ENCODE measurements around the gene LUZP2.
"Not testable (repeated sequence)": the region's sequence is repeated elsewhere in the genome, so short reads cannot be mapped to it uniquely, and the experiment has no call there.

Gene LUZP2

DNA sequence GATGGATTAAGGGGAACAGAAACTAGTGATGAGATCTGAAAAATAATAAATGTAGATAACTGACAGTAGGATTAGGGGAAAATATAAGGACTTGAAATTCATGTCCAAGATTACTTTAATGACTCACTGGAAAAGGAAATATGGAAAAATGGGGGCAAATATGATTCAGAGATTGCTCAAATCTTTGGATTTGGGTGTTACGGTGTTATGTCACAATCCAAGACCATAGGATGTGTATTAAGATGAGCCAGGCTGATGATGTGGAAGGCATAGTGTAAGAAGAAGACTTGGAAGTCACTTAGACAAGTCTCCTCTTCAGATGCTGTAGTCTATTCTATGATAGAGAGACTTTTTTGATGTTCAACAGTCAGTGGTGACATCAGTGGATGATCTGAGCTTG, 323.7 kb downstream of the LUZP2 start:
- no peak for DNase-seq (ENCODE audit: low read depth in 2 of 2)

DNA sequence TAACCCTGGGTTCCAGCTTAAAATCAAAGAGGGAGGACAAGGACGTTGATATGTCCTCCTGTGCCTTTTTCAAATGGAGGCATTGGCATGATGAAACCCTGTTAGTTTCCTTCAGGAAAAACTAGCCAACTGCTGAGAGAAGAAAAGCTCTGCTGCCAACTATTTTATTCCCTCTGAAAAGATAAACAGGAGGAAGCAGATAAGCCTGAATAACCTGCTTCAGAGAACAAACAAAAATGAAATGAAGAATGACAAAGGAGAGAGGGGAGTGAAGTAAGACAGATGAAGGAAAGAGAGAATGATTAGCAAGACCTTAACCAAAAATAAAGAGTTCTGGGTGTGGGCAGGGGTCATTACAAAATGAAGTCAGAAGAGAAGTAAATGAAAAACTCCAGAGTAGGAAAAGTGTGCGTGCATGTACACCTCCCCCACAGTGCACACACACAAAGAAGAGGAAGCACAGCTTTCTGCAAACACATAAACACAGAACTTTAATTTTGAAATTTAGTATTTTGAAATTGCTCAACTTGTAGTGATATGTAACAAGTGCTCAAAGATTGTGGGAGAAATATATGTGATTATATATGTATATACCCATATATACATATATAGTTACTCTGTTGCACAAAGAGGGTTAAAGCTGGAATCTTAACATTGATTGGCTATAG, 332.2 kb downstream of the LUZP2 start:
- no peak for DNase-seq (ENCODE audit: low read depth in 2 of 2)

DNA sequence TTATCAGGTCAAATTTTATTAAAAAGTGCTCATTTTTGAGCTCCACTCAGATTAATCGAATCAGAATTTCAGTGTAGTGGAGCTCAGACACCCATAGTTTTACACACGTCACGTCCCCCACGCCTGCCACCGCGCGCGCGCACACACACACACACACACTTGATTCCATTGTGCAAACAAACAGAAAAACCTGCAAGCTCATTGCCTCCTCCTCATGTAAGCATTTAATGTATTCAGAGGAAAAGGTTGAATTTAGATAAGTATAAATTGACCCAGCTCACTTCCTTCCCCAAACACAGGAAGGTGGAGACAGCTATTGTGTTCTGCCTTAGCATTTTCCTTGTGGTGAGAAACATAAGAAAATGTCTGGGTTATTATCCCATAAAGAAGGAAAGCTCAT, 336.7 kb downstream of the LUZP2 start:
- no peak for DNase-seq (ENCODE audit: low read depth in 2 of 2)

DNA sequence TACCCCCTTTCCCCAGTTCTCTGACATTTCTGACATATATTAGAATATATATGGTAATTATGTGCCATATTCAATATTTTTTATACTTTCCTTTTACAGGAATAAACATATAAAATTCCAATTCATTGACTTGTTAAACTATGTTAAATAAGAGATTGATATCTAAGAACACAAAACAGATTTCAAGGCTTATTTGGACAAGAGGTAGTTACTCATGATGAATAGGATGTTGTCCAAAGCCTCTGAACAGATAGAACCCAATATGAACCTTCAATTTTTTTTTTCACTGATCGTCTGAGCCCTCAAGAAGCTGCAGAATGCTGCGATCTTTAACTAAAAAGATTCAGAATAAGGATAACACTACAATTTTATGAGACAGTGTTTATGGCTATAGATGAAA, 340.3 kb downstream of the LUZP2 start:
- DNase-seq (ENCODE audit: low read depth in 2 of 2) = no peak

DNA sequence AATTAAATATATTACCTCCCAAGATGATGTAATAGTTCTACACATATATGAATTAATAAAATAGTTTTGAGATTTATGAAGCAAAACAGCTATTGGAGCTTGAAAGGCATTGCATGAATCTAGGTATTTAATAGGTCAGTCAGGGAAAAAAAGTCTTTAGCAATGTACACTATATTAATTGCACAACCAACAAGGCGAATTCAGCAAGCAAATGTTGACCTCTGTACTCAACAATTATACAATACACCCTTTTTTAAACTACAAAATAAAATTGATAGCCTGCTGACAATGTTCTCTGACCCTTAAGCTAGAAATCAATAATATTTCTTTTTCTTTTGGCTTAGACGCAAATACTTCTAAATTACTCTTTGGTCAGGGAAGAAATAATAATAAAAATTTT, 345.5 kb downstream of the LUZP2 start:
- no peak for DNase-seq (ENCODE audit: low read depth in 2 of 2)

DNA sequence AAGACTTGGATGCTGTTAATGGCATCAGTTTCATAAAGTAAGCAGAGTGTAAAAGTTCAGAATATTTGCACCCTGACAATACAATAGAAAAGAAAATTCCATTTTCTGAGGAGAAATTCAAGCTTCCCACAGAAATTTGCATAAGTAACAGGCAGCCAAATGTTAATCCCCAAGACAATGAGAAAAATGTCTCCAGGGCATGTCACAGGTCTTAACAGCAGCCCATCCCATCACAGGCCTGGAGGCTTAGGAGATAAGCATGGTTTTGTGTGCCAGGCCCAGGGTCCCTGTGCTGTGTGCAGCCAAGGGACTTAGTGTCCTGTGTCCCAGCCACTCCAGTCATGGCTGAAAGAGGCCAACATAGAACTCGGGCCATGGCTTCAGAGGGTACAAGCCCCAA, 347.6 kb downstream of the LUZP2 start:
- no peak for DNase-seq (ENCODE audit: low read depth in 2 of 2)

DNA sequence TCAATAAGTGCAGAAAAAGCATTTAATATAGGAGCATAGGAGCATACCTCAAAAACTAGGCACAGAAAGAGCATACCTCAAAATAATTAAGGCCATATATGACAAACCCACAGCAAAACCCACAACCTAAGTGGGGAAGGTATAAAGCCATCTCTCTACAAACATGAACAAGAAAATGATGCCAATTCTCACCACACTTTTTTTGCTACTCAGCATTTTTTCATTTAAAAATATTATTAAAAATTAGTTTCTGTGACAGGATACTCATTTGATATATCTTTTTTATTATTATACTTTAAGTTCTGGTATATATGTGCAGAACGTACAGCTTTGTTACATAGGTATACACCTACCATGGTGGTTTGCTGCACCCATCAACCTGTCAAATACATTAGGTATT, 352.0 kb downstream of the LUZP2 start:
- no peak for DNase-seq (ENCODE audit: low read depth in 2 of 2)

DNA sequence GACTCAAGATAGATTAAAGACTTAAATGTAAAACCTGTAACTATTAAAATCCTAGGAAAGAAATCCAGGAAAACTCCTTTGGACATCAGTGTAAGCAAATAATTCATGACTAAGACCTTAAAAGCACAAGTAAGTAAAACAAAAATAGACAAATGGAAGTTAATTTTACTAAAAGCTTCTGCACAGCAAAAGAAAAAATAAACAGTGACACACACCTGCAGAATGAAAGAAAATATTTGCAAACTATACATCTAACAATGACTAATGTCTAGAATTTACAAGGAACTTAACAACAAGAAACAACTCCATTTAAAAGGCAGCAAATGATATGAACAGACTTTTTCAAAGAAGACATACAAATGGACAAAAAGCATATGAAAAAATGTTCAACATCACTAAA, 359.1 kb downstream of the LUZP2 start:
- DNase-seq (ENCODE audit: low read depth in 2 of 2) = no peak

DNA sequence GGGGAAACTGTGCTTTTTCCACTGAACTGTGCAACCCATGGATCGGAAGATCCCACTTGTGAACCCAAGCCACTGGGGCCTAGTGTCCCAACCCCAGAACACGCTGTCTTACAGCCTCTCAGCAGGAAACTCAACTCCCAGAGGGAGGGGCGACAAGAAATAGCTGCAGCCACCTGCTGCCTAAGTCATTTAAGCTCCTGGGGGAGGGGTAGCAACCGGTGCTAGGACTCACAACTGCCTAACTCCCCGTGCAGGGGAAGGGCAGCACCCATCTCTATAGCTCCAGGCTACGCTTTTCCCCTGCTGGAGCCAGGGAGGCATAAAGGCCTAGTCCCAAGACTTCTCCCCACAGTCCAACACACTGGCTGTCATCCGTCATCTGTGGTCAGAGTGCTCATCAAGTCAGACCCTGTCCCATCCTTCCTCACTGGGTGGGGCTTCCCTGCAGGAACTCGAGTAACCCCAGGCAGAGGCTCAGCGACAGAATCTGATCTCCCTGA, 363.0 kb downstream of the LUZP2 start:
- DNase-seq (ENCODE audit: low read depth in 2 of 2) = no peak

DNA sequence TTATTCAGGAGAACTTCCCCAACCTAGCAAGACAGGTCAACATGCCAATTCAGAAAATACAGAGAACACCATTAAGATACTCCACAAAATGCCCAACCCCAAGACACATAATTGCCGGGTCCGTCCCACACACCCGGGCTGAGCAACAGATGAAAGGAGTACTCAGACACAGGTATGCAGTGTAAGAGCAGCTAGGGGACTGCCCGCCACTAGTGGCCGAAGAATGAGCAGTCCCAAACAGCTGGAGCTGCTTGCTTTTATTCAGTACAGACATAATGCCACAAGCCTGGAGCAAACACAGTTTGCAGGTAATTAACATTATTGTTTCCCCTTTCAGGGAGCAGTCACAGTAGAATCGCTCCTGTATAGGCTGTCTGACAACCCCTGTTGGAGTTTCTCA, 364.6 kb downstream of the LUZP2 start:
- no peak for DNase-seq (ENCODE audit: low read depth in 2 of 2)

DNA sequence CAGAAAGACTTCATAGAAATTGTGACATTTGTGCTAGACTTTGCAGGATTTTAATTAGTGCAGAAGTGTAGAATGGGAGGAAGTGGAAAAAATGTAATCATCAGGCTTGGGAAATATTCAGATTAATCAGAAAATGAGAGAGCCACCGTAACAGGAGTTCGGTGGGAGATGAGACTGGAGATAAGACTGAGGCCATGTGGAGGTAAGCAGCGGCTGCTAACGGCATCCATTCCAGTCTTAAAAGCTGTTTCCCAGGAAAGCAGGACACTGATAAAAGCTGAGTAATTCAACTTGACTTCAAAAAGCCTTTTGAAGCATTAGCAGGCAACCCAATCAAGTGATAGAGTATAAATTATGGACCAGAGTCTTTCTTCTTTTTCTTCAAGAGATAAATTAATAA, 369.9 kb downstream of the LUZP2 start:
- no peak for DNase-seq (ENCODE audit: low read depth in 2 of 2)

DNA sequence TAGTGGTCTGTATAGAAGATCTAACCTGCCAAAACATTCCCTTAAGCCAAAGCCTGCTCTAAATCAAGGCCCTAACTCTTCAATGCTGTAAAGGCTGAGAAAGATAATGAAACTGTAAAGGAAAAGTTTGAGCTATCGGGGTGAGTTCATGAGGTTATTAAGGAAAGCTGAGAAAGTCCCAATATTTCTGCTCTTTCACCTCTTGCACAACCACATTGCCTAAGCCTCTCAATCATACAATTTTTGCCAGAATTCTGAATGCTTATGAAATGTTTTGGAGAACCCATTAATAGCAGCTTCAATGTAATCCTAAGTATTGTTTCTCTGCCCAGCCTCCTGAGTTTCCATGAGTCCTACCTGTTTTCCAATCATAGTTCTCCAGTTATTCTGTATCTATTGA, 373.2 kb downstream of the LUZP2 start:
- no peak for DNase-seq (ENCODE audit: low read depth in 2 of 2)

DNA sequence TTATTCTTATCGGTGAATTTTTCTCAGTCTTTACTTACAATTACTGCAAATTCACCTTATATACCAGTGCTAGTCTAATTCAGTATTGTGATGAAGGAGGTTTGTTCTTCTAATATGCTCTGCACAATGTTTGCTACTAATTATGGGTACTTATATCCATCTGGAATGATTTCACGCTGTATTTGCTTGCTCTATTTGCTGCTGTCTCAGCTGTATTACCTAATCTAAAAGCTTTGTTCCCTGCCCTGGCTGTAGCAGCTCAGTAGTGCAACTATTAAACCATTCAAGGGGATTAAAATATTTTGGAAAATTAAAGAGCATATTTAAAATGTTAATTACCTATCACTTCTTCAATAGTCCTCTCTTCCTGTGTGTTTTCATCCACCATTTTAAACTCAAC, 375.3 kb downstream of the LUZP2 start:
- no peak for DNase-seq (ENCODE audit: low read depth in 2 of 2)

DNA sequence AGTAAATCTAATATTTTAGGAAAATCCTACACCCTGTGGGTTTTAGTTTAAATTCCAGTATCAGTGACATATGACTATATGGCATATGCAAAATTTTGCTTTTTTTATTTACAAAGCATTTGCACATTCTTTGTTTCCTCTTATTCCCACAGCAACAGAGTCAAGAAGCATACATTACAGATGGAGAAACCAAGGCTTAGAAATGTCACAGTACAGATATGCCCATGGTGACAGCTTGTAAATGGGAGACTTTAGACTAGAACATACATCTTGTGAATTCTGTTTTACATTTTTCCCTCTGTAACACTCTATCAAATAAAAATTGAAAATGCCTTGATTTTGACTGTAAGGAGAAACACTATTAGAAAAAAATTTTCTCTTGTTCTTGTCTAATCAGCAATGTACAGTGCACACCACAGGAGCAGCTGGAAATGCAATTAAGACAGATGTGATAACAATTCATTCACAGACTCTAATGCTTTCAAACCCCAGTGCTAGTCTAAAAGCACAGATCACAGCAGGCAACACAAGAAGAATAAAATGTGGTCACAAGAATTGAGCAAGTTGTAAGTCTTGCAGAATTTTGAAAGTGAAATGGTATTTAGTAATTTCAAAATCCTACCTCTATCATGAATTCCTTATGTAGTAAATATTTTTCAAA, 375.9 kb downstream of the LUZP2 start:
- DNase-seq (ENCODE audit: low read depth in 2 of 2) = no peak

DNA sequence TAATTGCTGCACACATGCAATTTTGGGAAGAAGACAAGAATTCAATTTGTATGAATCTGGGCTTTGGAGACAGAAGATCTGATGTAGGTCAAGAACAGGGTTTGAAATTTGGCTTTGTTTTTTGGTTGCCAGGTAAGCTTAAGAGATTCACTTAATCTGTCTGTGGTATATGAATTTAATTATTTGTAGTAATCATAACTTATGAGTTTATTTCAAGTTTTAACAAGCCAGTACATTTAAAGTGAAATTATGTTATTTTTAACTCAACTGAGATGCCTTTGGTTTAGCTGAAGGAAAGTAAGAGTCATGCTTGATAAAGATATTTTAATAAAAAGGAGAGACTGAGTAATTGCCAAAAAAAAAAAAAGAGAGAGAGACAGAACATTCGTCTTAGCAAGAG, 384.1 kb downstream of the LUZP2 start:
- no peak for DNase-seq (ENCODE audit: low read depth in 2 of 2)

DNA sequence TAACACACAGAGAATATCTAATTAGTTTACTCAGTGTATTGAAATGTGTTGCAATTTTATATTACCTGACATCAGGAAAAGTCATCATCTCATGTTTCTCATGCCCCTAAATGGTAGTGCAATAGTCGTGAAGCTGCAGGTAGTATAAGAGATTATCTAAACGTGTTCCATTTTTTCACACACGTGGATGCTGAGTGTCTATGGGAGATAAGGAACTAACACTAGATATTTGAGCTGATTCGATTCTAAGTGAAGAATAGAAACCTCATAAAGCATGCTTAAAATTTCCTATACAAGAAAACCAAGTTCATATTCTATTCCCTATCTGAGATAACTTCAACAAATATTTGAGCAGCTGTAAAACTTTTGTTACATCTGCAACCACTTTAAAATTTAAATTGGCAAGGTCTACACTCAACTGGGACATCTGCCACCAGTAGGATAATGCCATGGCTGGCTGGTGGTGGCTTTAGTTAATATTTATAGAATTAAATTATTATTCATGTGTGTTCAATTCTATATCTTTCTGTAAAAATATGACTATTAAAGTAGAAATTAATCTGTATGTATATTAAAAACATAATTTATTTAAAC, 388.8 kb downstream of the LUZP2 start:
- DNase-seq (ENCODE audit: low read depth in 2 of 2) = no peak

DNA sequence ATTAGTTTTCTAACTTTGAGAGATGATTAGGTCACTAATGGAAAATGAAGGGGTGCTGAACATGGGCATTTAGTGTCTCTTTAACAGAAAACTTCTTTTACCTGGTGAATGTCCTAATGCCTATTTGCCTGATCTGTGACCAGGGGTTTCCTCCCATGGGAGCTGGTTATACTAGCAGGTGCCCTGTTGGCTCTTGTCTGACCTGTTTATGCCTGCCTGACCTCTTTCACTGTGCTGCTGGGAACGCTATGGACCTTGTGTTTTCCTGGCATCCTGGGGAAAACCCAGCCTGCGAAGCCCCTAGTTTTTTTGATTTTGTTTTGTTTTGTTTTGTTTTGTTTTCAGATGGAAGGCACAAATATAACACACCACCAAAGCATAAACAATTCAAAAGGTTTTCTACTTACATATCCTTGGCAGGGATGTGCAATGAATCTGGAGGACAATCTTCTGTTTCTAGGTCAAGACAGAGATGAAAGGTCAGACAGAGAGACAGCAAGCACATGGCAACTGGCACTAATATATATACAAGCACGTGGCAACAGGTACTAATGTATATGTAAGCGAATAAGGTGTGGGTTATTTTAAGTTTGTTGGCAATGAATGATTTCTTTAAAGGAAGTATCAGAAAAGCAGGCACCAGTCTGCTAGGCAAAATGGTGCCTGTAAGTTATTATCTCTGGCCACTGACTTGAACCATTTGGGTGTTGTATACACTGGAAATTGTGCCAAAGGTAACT, 390.2 kb downstream of the LUZP2 start:
- no peak for DNase-seq (ENCODE audit: low read depth in 2 of 2)

DNA sequence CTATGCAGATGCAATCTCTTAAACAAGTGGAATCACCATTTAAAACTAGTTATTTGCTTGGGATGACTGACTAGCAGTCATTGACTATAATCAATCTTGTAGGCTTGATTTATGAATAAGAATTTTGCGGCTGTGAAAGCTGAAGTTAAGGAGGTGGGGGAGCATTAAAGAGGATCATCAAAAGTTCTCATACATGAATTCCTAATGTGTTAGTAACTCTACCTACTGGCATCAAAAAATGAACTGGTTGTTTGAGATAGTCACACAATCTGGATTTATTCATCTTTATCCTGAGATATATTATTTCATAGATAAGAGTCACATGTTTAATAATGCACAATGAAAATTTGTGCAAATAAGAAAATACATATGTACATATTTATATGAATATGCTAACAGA, 393.6 kb downstream of the LUZP2 start:
- DNase-seq (ENCODE audit: low read depth in 2 of 2) = no peak

DNA sequence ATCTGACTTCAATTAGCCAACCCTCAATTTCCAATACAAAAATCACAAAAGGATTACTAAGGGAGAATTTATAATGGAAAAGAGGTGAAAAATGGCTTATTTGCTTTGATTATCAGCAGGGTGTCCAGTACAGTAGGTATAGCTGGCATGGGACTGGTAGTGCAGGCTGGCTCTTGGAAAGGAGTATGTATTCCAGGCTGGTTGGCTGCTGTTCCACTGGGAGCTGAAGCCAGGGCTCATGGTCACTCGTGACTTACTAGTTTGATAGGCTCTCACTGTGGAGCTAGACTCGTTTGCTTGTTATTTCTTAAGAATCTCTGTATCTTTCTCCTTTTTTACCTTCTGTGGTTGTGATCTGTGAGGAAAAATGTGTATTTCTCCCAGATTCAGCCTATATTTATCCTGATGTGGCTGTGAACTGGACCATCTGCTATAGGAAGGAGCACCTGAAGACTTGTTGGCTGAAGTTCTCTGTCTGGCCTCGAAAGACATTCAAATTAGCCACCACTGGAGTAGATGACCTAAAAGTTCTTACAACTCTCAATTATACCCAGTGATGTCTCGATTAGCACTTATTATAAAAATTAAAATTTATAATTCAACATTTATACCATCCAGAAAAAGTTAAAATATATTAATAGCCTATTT, 395.1 kb downstream of the LUZP2 start:
- not testable (repeated sequence) for DNase-seq (ENCODE audit: low read depth in 2 of 2)

DNA sequence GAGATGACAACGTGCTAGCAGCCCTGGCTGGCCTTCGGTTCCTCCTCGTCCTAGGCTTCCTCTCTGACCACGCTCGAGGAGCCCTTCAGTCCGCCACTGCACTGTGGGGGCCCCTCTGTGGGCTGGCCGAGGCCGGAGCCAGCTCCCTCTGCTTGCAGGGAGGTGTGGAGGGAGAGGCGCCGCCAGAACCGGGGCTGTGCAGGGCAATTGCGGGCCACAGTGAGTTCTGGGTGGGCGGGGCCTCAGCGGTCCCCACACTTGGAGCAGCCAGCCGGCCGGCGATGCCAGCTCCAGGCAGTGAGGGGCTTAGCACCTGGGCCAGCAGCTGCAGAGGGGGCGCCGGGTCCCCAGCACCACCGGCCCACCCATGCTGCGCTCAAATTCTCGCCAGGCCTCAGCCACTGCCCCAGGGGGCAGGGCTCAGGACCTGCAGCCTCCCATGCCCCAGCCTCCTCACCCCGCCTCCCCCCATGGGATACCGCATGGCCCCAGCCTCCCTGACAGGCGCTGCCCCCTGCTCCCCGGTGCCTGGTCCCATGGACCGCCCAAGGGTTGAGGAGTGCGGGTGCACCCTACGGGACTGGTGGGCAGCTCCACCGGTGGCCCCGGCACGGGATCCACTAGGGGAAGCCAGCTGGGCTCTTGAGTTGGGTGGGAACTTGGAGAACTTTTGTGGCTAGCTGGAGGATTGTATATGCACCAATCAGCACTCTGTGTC, 399.4 kb downstream of the LUZP2 start:
- DNase-seq (ENCODE audit: low read depth in 2 of 2) = no peak

DNA sequence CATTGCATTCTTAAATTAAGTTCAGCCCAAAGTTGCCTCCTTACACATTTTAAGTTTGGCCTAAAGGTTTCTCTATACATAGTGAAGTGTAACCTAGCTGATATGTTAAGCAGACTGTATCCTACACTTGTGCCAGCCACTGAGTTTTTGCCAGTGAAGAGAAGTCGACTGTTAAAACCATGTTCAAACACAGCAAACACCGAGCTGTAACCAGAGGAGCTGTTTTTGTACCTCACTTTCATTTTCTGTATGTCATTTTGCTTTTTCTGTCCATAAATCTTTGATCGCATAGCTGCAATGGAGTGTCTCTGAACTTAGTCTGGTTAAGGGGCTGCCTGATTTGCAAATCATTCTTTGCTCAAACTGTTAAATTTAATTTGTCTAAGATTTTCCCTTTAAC, 403.7 kb downstream of the LUZP2 start:
- DNase-seq (ENCODE audit: low read depth in 2 of 2) = no peak
